ENCODE data around the gene DAP. TPM values are rescaled to one million over a fixed set of nuclear protein-coding genes. Genes with fewer than 3 reads are reported as not detected.

Gene DAP
- total RNA-seq, 4 donors from 2014 or later = 66.1 to 130 (median 106) TPM

DNA sequence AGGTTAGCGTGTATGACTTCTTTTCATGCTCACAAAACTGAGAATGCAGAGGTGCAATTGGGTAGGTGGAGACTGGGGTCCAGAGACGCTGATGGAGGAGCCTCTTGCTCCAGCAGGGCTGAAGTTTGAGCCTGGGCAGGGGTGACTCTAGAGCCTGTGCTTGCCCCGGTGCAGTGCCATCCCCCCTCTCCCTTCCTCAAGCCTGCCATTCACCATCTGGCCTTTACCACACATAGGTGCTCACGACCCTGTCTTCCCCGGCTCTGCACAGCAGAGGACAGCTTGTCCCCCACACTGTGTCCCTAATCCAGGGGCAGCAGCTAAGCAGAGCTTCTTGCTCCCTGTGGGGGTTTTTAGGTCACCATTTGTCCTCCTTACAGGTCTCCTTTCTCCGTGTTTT lies 86.5 kb downstream of the DAP start:
- H3K4me3 ChIP-seq (replicated peaks in 1 of 3) = no peak overlapping the region
- no peak for TF ChIP-seq POLR2A (IDR thresholded peaks at IDR 0.05)
- H3K27me3 ChIP-seq = no peaks in the 10 kb centered on the region
- H3K27ac ChIP-seq = no peak overlapping the region
- no peaks in the 10 kb centered on the region for H3K4me1 ChIP-seq
- 68% methylated on average over 6 of the region's 6 CpGs for WGBS, 2 donors
- DNase-seq = no peak
- H3K36me3 ChIP-seq = peaks cover 11 to 18% of the 10 kb centered on the region in 2 donors
- H3K9me3 ChIP-seq = no peaks in the 10 kb centered on the region
- intact Hi-C loops (cut with DNase I) = no loop called here

DNA sequence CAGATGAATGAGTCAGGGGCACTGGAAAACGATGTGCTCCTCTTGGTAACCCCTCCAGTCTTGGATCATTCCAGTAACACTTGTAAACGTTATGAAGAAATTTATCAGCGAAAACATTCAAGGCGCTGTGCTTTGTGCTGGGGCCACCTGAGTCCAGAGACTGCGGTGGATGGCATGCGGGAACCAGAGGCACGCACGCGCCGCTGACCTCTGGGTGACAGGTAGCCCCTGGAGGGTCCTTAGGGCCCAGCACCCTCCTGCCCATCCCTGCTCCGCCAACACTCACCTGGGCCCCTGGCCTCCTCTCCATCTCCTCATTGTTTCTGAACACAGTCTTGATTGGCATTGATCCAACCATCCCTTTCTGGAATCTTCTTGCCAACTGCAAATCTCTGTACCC lies 86.9 kb downstream of the DAP start:
- intact Hi-C loops (cut with DNase I) = no loop called here
- Histone ChIP-seq H3K4me1 (no peaks in the 10 kb centered on the region), H3K36me3 (peaks cover 6 to 14% of the 10 kb centered on the region in 2 donors), H3K4me3 (replicated peaks in 1 of 3) (no peak overlapping the region), H3K27me3 (no peaks in the 10 kb centered on the region), H3K27ac (no peak overlapping the region), H3K9me3 (no peaks in the 10 kb centered on the region)
- DNase-seq = no peak
- 82 to 90% methylated on average over 9 to 11 of the region's 11 CpGs for WGBS, 2 donors
- no peak for TF ChIP-seq POLR2A (IDR thresholded peaks at IDR 0.05)
- TF ChIP-seq, protein P1, sequence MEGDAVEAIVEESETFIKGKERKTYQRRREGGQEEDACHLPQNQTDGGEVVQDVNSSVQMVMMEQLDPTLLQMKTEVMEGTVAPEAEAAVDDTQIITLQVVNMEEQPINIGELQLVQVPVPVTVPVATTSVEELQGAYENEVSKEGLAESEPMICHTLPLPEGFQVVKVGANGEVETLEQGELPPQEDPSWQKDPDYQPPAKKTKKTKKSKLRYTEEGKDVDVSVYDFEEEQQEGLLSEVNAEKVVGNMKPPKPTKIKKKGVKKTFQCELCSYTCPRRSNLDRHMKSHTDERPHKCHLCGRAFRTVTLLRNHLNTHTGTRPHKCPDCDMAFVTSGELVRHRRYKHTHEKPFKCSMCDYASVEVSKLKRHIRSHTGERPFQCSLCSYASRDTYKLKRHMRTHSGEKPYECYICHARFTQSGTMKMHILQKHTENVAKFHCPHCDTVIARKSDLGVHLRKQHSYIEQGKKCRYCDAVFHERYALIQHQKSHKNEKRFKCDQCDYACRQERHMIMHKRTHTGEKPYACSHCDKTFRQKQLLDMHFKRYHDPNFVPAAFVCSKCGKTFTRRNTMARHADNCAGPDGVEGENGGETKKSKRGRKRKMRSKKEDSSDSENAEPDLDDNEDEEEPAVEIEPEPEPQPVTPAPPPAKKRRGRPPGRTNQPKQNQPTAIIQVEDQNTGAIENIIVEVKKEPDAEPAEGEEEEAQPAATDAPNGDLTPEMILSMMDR (IDR thresholded peaks at IDR 0.05) = no peak

DNA sequence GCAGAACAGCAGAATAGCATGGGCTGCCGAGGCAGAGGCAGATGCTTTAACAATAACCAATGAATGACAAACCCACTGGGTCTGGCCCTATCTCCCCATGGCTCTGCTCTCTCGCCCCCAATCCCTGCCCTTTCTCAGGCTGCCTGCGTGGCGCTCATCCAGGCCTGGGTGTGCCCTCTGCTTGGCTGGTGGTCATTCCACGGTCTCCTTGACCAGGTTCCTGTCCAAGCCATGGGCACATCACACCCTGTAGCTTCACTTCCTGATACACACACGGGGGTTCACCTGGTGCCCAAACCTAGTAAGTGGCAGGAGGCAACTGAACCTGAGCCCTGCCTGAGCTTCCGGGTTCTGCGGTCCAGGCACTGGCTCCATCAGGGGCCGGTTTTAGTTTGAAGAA lies 87.6 kb downstream of the DAP start:
- Histone ChIP-seq H3K4me1 (no peaks in the 10 kb centered on the region), H3K9me3 (no peaks in the 10 kb centered on the region), H3K27me3 (no peaks in the 10 kb centered on the region), H3K36me3 (peaks cover 6 to 9% of the 10 kb centered on the region in 2 donors), H3K27ac (no peak overlapping the region), H3K4me3 (replicated peaks in 1 of 3) (no peak overlapping the region)
- TF ChIP-seq POLR2A (IDR thresholded peaks at IDR 0.05) = no peak
- WGBS, 2 donors = 81 to 84% methylated on average over 9 of the region's 9 CpGs
- intact Hi-C loops (cut with DNase I) = no loop called here
- DNase-seq = no peak

DNA sequence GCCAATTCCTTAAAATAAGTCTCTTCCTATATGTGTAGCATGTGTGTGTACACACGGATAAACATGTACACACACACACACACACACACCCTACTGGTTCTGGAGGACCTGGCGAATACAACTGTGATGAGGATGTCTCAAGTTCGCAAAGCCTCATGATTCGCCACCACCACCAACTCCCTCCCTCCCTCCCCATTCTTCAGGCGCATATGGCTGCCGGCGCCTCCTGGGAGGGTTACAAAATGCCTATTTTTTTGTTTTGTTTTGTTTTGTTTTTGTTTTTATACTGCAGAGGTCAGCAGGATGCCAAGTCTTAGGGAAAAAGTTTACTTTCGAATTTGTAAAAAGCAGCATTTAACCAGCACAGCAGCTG lies 88.0 kb downstream of the DAP start:
- DNase-seq = no peak
- H3K27me3 ChIP-seq = no peaks in the 10 kb centered on the region
- intact Hi-C loops (cut with DNase I) = no loop called here
- no peak overlapping the region for H3K27ac ChIP-seq
- H3K9me3 ChIP-seq = no peaks in the 10 kb centered on the region
- H3K36me3 ChIP-seq = peaks cover 5 to 6% of the 10 kb centered on the region in 2 donors
- H3K4me3 ChIP-seq (replicated peaks in 1 of 3) = no peak overlapping the region
- TF ChIP-seq, protein P1 (IDR thresholded peaks at IDR 0.05) = no peak
- TF ChIP-seq POLR2A (IDR thresholded peaks at IDR 0.05) = no peak
- H3K4me1 ChIP-seq = no peaks in the 10 kb centered on the region
- whole genome bisulfite sequencing, 2 donors = 79 to 86% methylated on average over 8 of the region's 8 CpGs

DNA sequence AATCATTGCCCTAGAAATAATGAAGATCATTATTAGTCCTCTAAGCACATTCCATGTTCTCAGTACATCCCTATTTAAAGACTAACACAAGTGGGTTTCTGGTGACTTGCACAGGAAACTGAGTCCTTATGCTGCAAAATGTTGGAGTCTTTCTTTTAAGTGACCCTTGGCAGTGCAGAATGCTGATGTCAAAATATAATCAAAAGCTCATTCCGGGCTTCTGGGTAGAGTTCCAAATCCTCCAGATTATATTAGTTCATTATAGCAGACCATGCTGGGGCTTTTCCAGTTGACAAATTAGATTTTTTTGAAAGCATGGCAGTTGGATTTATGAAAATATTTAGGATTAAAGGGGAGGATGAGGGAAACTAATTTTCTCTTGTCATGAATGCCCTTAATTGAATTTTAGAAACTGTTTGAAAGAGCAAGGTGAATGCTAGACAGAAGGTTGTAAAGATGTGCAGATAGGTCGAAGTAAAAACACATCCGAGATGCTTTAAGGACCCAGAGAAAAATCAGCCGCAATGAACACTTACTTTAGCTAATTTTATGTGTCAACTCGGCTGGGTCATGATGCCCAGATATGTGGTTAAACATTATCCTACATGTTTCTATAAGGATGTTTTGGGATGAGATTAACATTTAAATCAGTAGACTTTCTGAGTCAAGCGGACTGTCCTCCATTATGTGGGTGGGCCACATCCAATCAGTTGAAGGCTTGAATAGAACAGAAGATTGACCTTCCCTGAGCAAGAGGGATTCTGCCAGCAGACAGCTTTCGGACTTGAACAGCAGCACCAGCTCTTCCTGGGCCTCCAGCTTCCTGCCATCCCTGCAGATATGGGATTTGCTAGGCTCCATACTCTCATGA lies 88.7 kb downstream of the DAP start:
- no peaks in the 10 kb centered on the region for H3K27me3 ChIP-seq
- H3K4me1 ChIP-seq = no peaks in the 10 kb centered on the region
- TF ChIP-seq, protein P1 (IDR thresholded peaks at IDR 0.05) = no peak
- TF ChIP-seq POLR2A (IDR thresholded peaks at IDR 0.05) = no peak
- H3K4me3 ChIP-seq (replicated peaks in 1 of 3) = no peak overlapping the region
- intact Hi-C loops (cut with DNase I) = no loop called here
- H3K36me3 ChIP-seq = peaks cover 0 to 1% of the 10 kb centered on the region in 2 donors
- H3K27ac ChIP-seq = no peak overlapping the region
- H3K9me3 ChIP-seq = no peaks in the 10 kb centered on the region
- 88 to 89% methylated on average over 7 of the region's 7 CpGs for WGBS, 2 donors
- DNase-seq = no peak

All from thyroid gland (tissue), 4 donors.